HEK293 (cell line): ENCODE measurements around the gene IP6K3.

Source experiments
- ZBTB21 ChIP-seq: fragments of 450-650 bp; formaldehyde crosslinking; IDR thresholded peaks from 2 replicates; pipeline ENCODE4 v1.5.1; 2017; ENCODE audit warnings: missing biosample characterization, missing genetic modification characterization
- ZNF138 ChIP-seq: fragments of 450-650 bp; formaldehyde crosslinking; IDR thresholded peaks from 2 replicates; pipeline ENCODE4 v1.5.1; 2016; ENCODE audit warnings: missing biosample characterization, missing genetic modification characterization, borderline replicate concordance
- ZNF623 ChIP-seq: fragments of 450-650 bp; formaldehyde crosslinking; IDR thresholded peaks from 2 replicates; pipeline ENCODE4 v1.5.1; 2016; ENCODE audit warnings: missing biosample characterization, missing genetic modification characterization
- TF ChIP-seq, protein P1 (sequence below): fragments of 450-650 bp; formaldehyde crosslinking; IDR thresholded peaks from 2 replicates; pipeline ENCODE4 v1.5.1; 2016; ENCODE audit warnings: missing biosample characterization, missing genetic modification characterization
- TF ChIP-seq, protein P2 (sequence below): fragments of 450-650 bp; IDR thresholded peaks from 2 replicates; pipeline ENCODE4 v1.5.1; 2018; ENCODE audit warnings: missing biosample characterization, mild to moderate bottlenecking, missing genetic modification characterization

- TF ChIP-seq, protein P1, sequence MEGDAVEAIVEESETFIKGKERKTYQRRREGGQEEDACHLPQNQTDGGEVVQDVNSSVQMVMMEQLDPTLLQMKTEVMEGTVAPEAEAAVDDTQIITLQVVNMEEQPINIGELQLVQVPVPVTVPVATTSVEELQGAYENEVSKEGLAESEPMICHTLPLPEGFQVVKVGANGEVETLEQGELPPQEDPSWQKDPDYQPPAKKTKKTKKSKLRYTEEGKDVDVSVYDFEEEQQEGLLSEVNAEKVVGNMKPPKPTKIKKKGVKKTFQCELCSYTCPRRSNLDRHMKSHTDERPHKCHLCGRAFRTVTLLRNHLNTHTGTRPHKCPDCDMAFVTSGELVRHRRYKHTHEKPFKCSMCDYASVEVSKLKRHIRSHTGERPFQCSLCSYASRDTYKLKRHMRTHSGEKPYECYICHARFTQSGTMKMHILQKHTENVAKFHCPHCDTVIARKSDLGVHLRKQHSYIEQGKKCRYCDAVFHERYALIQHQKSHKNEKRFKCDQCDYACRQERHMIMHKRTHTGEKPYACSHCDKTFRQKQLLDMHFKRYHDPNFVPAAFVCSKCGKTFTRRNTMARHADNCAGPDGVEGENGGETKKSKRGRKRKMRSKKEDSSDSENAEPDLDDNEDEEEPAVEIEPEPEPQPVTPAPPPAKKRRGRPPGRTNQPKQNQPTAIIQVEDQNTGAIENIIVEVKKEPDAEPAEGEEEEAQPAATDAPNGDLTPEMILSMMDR (tag by site-specific recombination): peak; percentile 95
- TF ChIP-seq, protein P2, sequence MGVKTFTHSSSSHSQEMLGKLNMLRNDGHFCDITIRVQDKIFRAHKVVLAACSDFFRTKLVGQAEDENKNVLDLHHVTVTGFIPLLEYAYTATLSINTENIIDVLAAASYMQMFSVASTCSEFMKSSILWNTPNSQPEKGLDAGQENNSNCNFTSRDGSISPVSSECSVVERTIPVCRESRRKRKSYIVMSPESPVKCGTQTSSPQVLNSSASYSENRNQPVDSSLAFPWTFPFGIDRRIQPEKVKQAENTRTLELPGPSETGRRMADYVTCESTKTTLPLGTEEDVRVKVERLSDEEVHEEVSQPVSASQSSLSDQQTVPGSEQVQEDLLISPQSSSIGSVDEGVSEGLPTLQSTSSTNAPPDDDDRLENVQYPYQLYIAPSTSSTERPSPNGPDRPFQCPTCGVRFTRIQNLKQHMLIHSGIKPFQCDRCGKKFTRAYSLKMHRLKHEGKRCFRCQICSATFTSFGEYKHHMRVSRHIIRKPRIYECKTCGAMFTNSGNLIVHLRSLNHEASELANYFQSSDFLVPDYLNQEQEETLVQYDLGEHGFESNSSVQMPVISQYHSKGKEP (tag by site-specific recombination): no peak
- TF ChIP-seq ZNF623 (tag by site-specific recombination) (no peak), ZNF138 (tag by site-specific recombination) (no peak), ZBTB21 (no peak)
These were observed 15.4 kb upstream of the IP6K3 start for GRCh38 chr6:33761922-33762629.
